IPS-15b (cell line): ENCODE measurements around the gene SLCO1B1.

Experiments
- H3K27me3 ChIP-seq: one replicate; pipeline ENCODE4 v1.6.1; 2013; ENCODE audit warnings: low read length; ENCODE audit not compliant: control insufficient read depth, insufficient read depth
- H3K36me3 ChIP-seq: one replicate; pipeline ENCODE4 v1.6.1; 2013; ENCODE audit warnings: low read length; ENCODE audit not compliant: control insufficient read depth, insufficient read depth
- H3K4me1 ChIP-seq: one replicate; pipeline ENCODE4 v1.6.1; 2013; ENCODE audit warnings: mild to moderate bottlenecking, low read length; ENCODE audit not compliant: control insufficient read depth, insufficient read depth
- H3K4me3 ChIP-seq: one replicate; pipeline ENCODE4 v1.5.1; 2013; ENCODE audit warnings: low read depth, low read length
- H3K9ac ChIP-seq: one replicate; pipeline ENCODE4 v1.6.1; 2013; ENCODE audit warnings: low read depth, mild to moderate bottlenecking, low read length
- H3K9me3 ChIP-seq: one replicate; pipeline ENCODE4 v1.6.1; 2013; ENCODE audit warnings: mild to moderate bottlenecking, low read length; ENCODE audit not compliant: control insufficient read depth, insufficient read depth

Gene SLCO1B1

DNA sequence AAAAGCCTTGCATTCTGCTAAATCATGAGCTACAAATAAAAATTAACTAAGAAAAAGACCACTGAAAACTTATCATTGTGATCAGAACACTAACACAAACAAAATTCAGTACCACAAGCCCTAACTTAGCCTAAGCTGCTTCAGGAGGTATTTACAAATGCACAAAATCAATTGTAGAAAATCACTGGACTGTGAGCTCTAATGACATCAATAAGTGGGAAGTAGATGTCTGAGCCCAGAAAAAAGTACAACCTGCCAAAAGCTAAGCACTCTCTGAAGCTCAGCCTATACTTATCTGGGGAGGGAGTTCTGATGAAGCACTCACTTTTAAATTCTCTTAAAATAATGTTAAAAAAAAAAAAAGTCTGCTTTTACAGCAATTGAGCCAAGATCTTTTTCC lies 92.9 kb downstream of the SLCO1B1 start:
- Histone ChIP-seq H3K9ac (no peak overlapping the region), H3K36me3 (no peaks in the 10 kb centered on the region), H3K9me3 (no peaks in the 10 kb centered on the region), H3K27me3 (no peaks in the 10 kb centered on the region), H3K4me1 (no peaks in the 10 kb centered on the region), H3K4me3 (no peak overlapping the region)

DNA sequence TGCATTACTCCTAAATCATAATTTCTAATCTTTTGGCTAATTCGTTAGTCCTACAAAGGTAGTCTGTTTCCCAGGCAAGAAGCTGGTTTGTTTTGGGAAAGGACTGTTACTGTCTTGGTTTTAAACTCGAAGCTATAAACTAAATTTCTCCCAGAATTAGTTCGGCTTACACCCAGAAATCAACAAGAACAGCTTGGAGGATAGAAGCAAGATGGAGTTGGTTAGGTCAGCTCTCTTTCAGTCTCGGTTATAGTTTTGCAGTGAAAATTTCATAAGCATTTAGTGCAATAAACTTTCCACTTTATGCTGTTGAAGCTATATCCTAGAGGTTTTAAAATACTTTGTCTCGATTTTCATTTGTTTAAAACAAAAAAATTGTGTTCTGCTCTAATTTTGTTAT lies 103.4 kb downstream of the SLCO1B1 start:
- H3K9ac ChIP-seq: no peak overlapping the region
- H3K36me3 ChIP-seq: no peaks in the 10 kb centered on the region
- H3K27me3 ChIP-seq: no peaks in the 10 kb centered on the region
- H3K9me3 ChIP-seq: no peaks in the 10 kb centered on the region
- H3K4me1 ChIP-seq: no peaks in the 10 kb centered on the region
- no peak overlapping the region for H3K4me3 ChIP-seq

DNA sequence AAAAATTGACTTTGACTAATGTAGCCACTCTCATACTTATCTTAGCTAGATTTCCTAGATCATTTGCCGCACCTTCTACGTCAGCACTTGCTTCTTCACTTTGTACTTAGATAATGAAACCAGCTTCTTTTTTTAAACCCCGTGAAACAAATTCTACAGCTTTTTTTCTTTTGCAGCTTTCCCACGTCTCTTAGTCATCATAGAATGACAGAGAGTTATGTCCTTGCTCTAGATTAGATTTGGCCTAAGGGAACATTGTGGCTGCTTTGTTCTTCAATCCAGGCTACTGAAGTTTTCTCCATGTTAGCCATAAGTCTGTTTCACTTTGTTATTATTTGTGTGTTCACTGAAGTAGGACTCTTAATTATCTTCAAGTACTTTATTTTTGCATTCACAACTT lies 108.9 kb downstream of the SLCO1B1 start:
- H3K9ac ChIP-seq: no peak overlapping the region
- H3K4me1 ChIP-seq: no peaks in the 10 kb centered on the region
- H3K9me3 ChIP-seq: no peaks in the 10 kb centered on the region
- H3K4me3 ChIP-seq: no peak overlapping the region
- no peaks in the 10 kb centered on the region for H3K36me3 ChIP-seq
- H3K27me3 ChIP-seq: no peaks in the 10 kb centered on the region

DNA sequence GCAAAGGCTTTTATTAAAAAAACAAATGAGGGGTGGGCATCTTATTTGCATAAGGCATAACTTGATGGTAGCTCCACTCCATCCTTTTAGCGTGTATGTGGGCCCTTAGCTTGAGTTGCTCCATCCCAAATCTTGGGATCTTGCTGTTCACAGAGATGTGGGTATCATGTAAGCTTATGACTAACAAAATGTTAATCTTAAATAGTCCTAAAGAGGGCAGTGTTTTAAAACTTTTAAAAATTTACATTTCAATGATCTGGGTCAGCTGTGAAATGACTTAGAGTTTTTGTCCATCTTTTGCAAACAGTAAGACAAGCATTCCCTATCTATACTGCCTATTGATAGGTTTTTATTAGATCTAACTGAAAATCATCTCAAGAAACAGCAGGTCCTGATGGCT lies 117.7 kb downstream of the SLCO1B1 start:
- Histone ChIP-seq H3K27me3 (no peaks in the 10 kb centered on the region), H3K36me3 (no peaks in the 10 kb centered on the region), H3K9ac (no peak overlapping the region), H3K4me3 (no peak overlapping the region), H3K9me3 (no peaks in the 10 kb centered on the region), H3K4me1 (peaks cover 3% of the 10 kb centered on the region)

DNA sequence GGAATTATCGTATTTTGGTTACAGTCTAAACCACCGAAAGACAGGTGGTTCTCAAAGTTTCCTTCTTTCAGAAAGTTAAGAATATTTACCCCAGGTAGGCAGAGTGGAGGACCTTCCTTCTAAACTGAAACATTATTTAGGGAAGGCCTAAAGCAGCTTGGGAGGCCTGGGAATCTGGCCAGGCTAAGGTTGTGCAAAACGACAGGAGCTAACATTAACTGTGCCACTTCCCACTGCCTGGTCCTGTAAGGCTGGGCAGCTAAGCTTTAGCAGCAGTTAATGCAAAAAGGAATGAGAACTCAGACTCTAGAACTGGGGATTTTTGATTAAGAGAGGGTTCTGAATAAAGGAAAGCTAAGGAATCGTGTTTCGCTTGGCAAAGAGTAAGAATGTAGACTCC lies 121.1 kb downstream of the SLCO1B1 start:
- H3K4me1 ChIP-seq: no peaks in the 10 kb centered on the region
- no peaks in the 10 kb centered on the region for H3K36me3 ChIP-seq
- H3K9me3 ChIP-seq: no peaks in the 10 kb centered on the region
- H3K27me3 ChIP-seq: no peaks in the 10 kb centered on the region
- no peak overlapping the region for H3K4me3 ChIP-seq
- no peak overlapping the region for H3K9ac ChIP-seq

DNA sequence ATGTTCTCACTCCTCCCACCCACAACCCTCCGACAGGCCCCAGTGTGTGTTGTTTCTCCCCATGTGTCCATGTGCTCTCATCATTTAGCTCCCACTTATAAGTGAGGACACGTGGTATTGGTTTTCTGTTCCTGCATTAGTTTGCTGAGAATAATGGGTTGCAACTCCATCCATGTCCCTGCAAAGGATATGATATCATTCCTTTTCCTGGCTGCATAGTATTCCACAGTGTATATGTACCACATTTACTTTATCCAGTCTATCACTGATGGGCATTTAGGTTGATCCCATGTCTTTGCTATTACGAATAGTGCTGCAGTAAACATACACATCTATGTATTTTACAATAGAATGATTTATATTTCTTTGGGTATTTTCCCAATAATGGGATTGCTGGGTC lies 126.2 kb downstream of the SLCO1B1 start:
- Histone ChIP-seq H3K4me1 (no peaks in the 10 kb centered on the region), H3K27me3 (no peaks in the 10 kb centered on the region), H3K9me3 (no peaks in the 10 kb centered on the region), H3K36me3 (no peaks in the 10 kb centered on the region), H3K4me3 (no peak overlapping the region), H3K9ac (no peak overlapping the region)

DNA sequence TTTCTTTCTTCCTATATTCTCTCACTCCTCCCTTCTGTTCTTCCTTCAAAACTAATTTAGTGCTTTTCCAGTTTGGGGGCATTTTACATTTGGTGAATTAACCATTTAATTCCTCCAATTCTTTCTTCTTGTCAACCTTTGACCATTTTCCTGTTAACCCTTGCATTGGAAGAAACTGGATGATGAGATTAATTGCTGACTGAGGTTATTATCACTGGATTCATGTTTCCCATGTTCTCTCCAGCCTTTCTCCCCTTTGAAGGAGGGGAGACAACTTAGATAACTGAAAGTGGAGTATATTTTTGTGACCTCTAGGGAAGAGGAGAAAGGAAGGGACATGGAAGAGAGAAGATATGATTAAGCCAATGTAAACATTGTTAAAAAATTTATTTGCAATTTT lies 133.2 kb downstream of the SLCO1B1 start:
- H3K9ac ChIP-seq: no peak overlapping the region
- no peaks in the 10 kb centered on the region for H3K9me3 ChIP-seq
- H3K4me3 ChIP-seq: no peak overlapping the region
- H3K36me3 ChIP-seq: no peaks in the 10 kb centered on the region
- no peaks in the 10 kb centered on the region for H3K27me3 ChIP-seq
- no peaks in the 10 kb centered on the region for H3K4me1 ChIP-seq

DNA sequence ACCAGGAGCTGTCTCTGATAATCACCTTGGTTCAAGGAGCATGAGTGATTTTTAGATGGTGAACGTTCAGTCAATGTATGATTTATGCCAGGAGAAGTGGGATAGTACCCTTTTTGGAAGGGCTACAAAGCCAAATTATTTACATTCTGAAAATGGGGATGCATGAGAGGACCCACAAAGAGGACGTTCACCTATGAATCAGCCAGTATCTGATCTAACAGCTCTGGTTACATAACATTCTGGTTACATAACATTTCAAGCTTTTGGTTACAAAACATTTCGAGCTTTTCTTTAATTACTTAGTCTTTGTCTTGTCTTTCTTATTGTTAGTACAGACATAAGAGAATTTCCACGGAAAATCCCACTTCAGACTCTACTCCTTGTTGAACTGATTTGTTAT lies 134.9 kb downstream of the SLCO1B1 start:
- H3K36me3 ChIP-seq: no peaks in the 10 kb centered on the region
- no peaks in the 10 kb centered on the region for H3K27me3 ChIP-seq
- no peak overlapping the region for H3K9ac ChIP-seq
- H3K4me1 ChIP-seq: no peaks in the 10 kb centered on the region
- H3K9me3 ChIP-seq: no peaks in the 10 kb centered on the region
- no peak overlapping the region for H3K4me3 ChIP-seq

DNA sequence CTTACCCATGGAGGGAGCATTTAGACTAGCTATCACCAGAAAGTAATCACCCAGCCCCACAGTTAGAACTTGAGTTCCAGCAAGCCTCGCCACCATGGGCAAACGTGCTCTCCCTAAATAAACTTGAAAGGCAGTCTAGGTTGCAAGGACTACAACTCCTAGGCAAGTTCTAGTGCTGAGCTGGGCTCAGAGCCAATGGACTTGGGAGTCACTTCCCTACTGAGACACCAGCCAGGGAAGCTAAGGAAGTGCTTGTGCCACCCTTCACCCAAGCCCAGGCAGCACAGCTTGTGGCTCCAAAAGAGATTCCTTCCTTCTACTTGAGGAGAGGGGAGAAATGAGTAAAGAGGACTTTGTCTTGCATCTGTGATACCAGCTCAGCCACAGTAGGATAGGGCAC lies 145.8 kb downstream of the SLCO1B1 start:
- H3K9me3 ChIP-seq: no peaks in the 10 kb centered on the region
- no peak overlapping the region for H3K4me3 ChIP-seq
- no peaks in the 10 kb centered on the region for H3K27me3 ChIP-seq
- no peaks in the 10 kb centered on the region for H3K4me1 ChIP-seq
- no peaks in the 10 kb centered on the region for H3K36me3 ChIP-seq
- no peak overlapping the region for H3K9ac ChIP-seq
